ENCODE data around the gene INSL3. TPM values are rescaled to one million over a fixed set of nuclear protein-coding genes. Genes with fewer than 3 reads are reported as not detected.

Gene INSL3
- polyA plus RNA-seq, 1 donor (not counting 4 experiments of a cell fraction or from before 2014, with no cell fraction given): not detected

- H3K9ac ChIP-seq (ENCODE audit: control insufficient read depth, extremely low read depth, insufficient read depth, low read length): peak overlapping the region; percentile 69
These were observed 8.7 kb upstream of the INSL3 start for GRCh38 chr19:17829855-17830566.

GRCh38 chr19:17826508-17827056 lies 5.3 kb upstream of the INSL3 start:
- Histone ChIP-seq H3K27ac (ENCODE audit: control insufficient read depth, insufficient read depth, low read length) (no peak overlapping the region), H3K27me3 (ENCODE audit: control insufficient read depth, extremely low read depth, insufficient read depth, low read length) (peaks cover 3% of the 10 kb centered on the region), H3K79me2 (ENCODE audit: control insufficient read depth, insufficient read depth, low read length) (no peaks in the 10 kb centered on the region), H3K4me2 (ENCODE audit: control insufficient read depth, extremely low read depth, insufficient read depth, low read depth, low read length) (no peak overlapping the region), H3K9me3 (ENCODE audit: control insufficient read depth, low read depth, low read length) (no peaks in the 10 kb centered on the region), H3K4me1 (ENCODE audit: control insufficient read depth, extremely low read depth, insufficient read depth, low read length) (peaks cover 7% of the 10 kb centered on the region), H3K36me3 (ENCODE audit: control insufficient read depth in 2 of 2, extremely low read depth in 1 of 2, insufficient read depth in 2 of 2, low read length in 2 of 2) (no peaks in the 10 kb centered on the region), H4K20me1 (ENCODE audit: control insufficient read depth, extremely low read depth, insufficient read depth, low read length) (no peaks in the 10 kb centered on the region), H3K4me3 (ENCODE audit: control insufficient read depth in 2 of 3, extremely low read depth in 1 of 3, insufficient read depth in 2 of 3, low read depth in 1 of 3, low read length in 3 of 3) (no peak overlapping the region), H3K9me1 (ENCODE audit: control insufficient read depth, extremely low read depth, insufficient read depth, low read length) (no peaks in the 10 kb centered on the region), H2AFZ (ENCODE audit: control insufficient read depth, low read length) (no peak overlapping the region), H3K9ac (ENCODE audit: control insufficient read depth, extremely low read depth, insufficient read depth, low read length) (no peak overlapping the region)
- FAIRE-seq (no peak), DNase-seq (ENCODE audit: low read depth, low spot score) (no peak)
- TF ChIP-seq EZH2 (IDR thresholded peaks at IDR 0.05; ENCODE audit: low read length): no peak
- no peak for TF ChIP-seq CTCF (optimal IDR thresholded peaks at IDR 0.05 in 1 of 3, IDR thresholded peaks at IDR 0.05 in 1 of 3, conservative IDR thresholded peaks at IDR 0.05 in 1 of 3; ENCODE audit: extremely low read depth in 1 of 3, insufficient read depth in 2 of 3, low read length in 3 of 3)
- dilution Hi-C loops (cut with MboI; ENCODE audit: extremely low pct_ligation_motif_present, low sequenced_read_pairs): no loop called here

More at GRCh38 chr19:17829855-17830566, 8.7 kb upstream of the INSL3 start:
- dilution Hi-C loops (cut with MboI; ENCODE audit: extremely low pct_ligation_motif_present, low sequenced_read_pairs): no loop called here
- no peak for TF ChIP-seq EZH2 (IDR thresholded peaks at IDR 0.05; ENCODE audit: low read length)
- TF ChIP-seq CTCF (optimal IDR thresholded peaks at IDR 0.05 in 1 of 3, IDR thresholded peaks at IDR 0.05 in 1 of 3, conservative IDR thresholded peaks at IDR 0.05 in 1 of 3; ENCODE audit: extremely low read depth in 1 of 3, insufficient read depth in 2 of 3, low read length in 3 of 3): peak in 2 of 3 experiments; percentile 4 to 26
- no peaks in the 10 kb centered on the region for H3K79me2 ChIP-seq (ENCODE audit: control insufficient read depth, insufficient read depth, low read length)
- H3K27me3 ChIP-seq (ENCODE audit: control insufficient read depth, extremely low read depth, insufficient read depth, low read length): peaks cover 5% of the 10 kb centered on the region
- no peaks in the 10 kb centered on the region for H3K9me3 ChIP-seq (ENCODE audit: control insufficient read depth, low read depth, low read length)
- DNase-seq (ENCODE audit: low read depth, low spot score): peak; percentile 38
- no peaks in the 10 kb centered on the region for H3K9me1 ChIP-seq (ENCODE audit: control insufficient read depth, extremely low read depth, insufficient read depth, low read length)
- FAIRE-seq: peak; percentile 20
- peak overlapping the region; percentile 98 for H2AFZ ChIP-seq (ENCODE audit: control insufficient read depth, low read length)
- H3K4me2 ChIP-seq (ENCODE audit: control insufficient read depth, extremely low read depth, insufficient read depth, low read depth, low read length): peak overlapping the region; percentile 96
- peak overlapping the region; percentile 20 for H3K27ac ChIP-seq (ENCODE audit: control insufficient read depth, insufficient read depth, low read length)
- no peaks in the 10 kb centered on the region for H4K20me1 ChIP-seq (ENCODE audit: control insufficient read depth, extremely low read depth, insufficient read depth, low read length)
- H3K4me3 ChIP-seq (ENCODE audit: control insufficient read depth in 2 of 3, extremely low read depth in 1 of 3, insufficient read depth in 2 of 3, low read depth in 1 of 3, low read length in 3 of 3): peak overlapping the region; percentile 43 to 83 (median 79)
- H3K4me1 ChIP-seq (ENCODE audit: control insufficient read depth, extremely low read depth, insufficient read depth, low read length): peaks cover 7% of the 10 kb centered on the region
- no peaks in the 10 kb centered on the region for H3K36me3 ChIP-seq (ENCODE audit: control insufficient read depth in 2 of 2, extremely low read depth in 1 of 2, insufficient read depth in 2 of 2, low read length in 2 of 2)
